GM12878 (cell line): ENCODE results near the gene EFTUD2. TPM values are rescaled to one million over a fixed set of nuclear protein-coding genes. Genes with fewer than 3 reads are reported as not detected.

Experiments used
- ATAC-seq: fragments of 200-7000 bp; cut with Tn5 transposase; 3 replicates; pipeline ENCODE4 v1.9.1; 2020; ENCODE audit warnings: mild to moderate bottlenecking, moderate library complexity
- BruUV-seq: library from RNA; stranded (reverse); fragments of 400-500 nt; replicated peaks from 2 replicates; lab custom pipeline; 2021; lab: Mats Ljungman, UMichigan
- CTCF ChIA-PET: fragments of 300-600 bp; sonication (Branson Sonifier 250); formaldehyde crosslinking; extraction: SDS; loops from one replicate; lab custom pipeline; 2021; ENCODE audit warnings: inconsistent platforms; lab: Yijun Ruan, JAX
- POLR2A ChIA-PET: fragments of 350-600 bp; formaldehyde crosslinking; extraction: SDS; loops from one replicate; lab custom pipeline; 2021; ENCODE audit warnings: inconsistent platforms; lab: Charles Lee
- RAD21 ChIA-PET: fragments of 300-600 bp; sonication (Branson Sonifier 250); formaldehyde crosslinking; loops from one replicate; lab custom pipeline; 2023; ENCODE audit warnings: antibody characterized with exemption; ENCODE audit not compliant: unreplicated experiment; lab: Charles Lee
- SMC1A ChIA-PET: fragments of 300-600 bp; sonication (Branson Sonifier 250); formaldehyde crosslinking; loops from one replicate; lab custom pipeline; 2023; ENCODE audit not compliant: unreplicated experiment, uncharacterized antibody; lab: Charles Lee
- DNase-seq: peaks from one replicate; pipeline ENCODE4 v3.0.0-alpha.2; 2011; ENCODE audit warnings: low read depth, low spot score
- FAIRE-seq: peaks from 3 replicates; lab custom pipeline; 2011; peaks lifted over from hg19 to GRCh38; lab: Jason Lieb, UNC
- H2AFZ ChIP-seq: 2 replicates; pipeline ENCODE4 v1.6.0; 2011; ENCODE audit warnings: low read depth, low read length, control low read depth; ENCODE audit not compliant: control insufficient read depth
- H3K27ac ChIP-seq: 2 replicates; pipeline ENCODE4 v1.5.1; 2011; ENCODE audit warnings: control low read depth; ENCODE audit not compliant: control insufficient read depth, insufficient read depth
- H3K27me3 ChIP-seq, 2 experiments: replicated peaks in 1 of 2; 2 replicates each; pipeline versions ENCODE4 v1.6.0 to v1.6.1; 2011; ENCODE audit warnings: low read length in 1 of 2; ENCODE audit not compliant: control insufficient read depth in 2 of 2, insufficient read depth in 2 of 2
- H3K36me3 ChIP-seq, 2 experiments: 2 replicates each; pipeline ENCODE4 v1.5.1; 2011; ENCODE audit warnings: low read length in 1 of 2; ENCODE audit not compliant: control insufficient read depth in 2 of 2, insufficient read depth in 2 of 2
- H3K4me1 ChIP-seq: 2 replicates; pipeline ENCODE4 v1.6.1; 2011; ENCODE audit warnings: mild to moderate bottlenecking, low read length, moderate library complexity, mixed read lengths; ENCODE audit not compliant: control insufficient read depth, insufficient read depth
- H3K4me2 ChIP-seq: 2 replicates; pipeline ENCODE4 v1.6.0; 2011; ENCODE audit warnings: control low read depth; ENCODE audit not compliant: control insufficient read depth, insufficient read depth
- H3K4me3 ChIP-seq: fragments of 200-600 bp; sonication (generic); 2 replicates; pipeline ENCODE4 v1.5.1; 2016
- H3K79me2 ChIP-seq: 2 replicates; pipeline ENCODE4 v1.6.0; 2011; ENCODE audit warnings: low read length; ENCODE audit not compliant: control insufficient read depth, insufficient read depth
- H3K9ac ChIP-seq: 2 replicates; pipeline ENCODE4 v1.8.0; 2011; ENCODE audit warnings: low read length, control low read depth, mixed read lengths; ENCODE audit not compliant: control insufficient read depth, insufficient read depth
- H3K9me3 ChIP-seq: replicated peaks from 3 replicates; pipeline ENCODE4 v1.5.1; 2011; ENCODE audit warnings: mild to moderate bottlenecking, low read length; ENCODE audit not compliant: control insufficient read depth, insufficient read depth
- H4K20me1 ChIP-seq: 2 replicates; pipeline ENCODE4 v1.6.0; 2011; ENCODE audit not compliant: control insufficient read depth, insufficient read depth
- SUZ12 ChIP-seq: fragments of 200-600 bp; sonication (generic); IDR thresholded peaks from one replicate; pipeline ENCODE4 v1.6.1; 2018; ENCODE audit warnings: antibody characterized with exemption, mild to moderate bottlenecking; ENCODE audit not compliant: unreplicated experiment
- ZNF274 ChIP-seq: IDR thresholded peaks from one replicate; pipeline ENCODE4 v1.8.0; 2011; ENCODE audit not compliant: insufficient read length, insufficient read depth
- ZNF622 ChIP-seq: fragments of 450-650 bp; IDR thresholded peaks from 2 replicates; pipeline ENCODE4 v1.6.1; 2017; ENCODE audit warnings: mild to moderate bottlenecking, inconsistent platforms
- WGBS: methylation state at CpG from one replicate; pipeline ENCODE4 v1.1.6; 2016; ENCODE audit warnings: low lambda C conversion rate; ENCODE audit not compliant: insufficient replicate concordance, insufficient coverage; ENCODE audit errors: missing lambda C conversion rate; 5-methylcytosine and 5-hydroxymethylcytosine counted together
- in situ Hi-C: fragments of 300-500 bp; cut with MboI; formaldehyde crosslinking; loops from 9 replicates; pipeline ENCODE4 v1.14.3; 2018; ENCODE audit warnings: mixed read lengths
- intact Hi-C: fragments of 100-400 bp; cut with micrococcal nuclease; formaldehyde crosslinking; loops from one replicate; pipeline ENCODE4 v1.14.2; 2022; ENCODE audit not compliant: unreplicated experiment
- polyA plus RNA-seq, 11 experiments: library from polyadenylated mRNA; depleted of rRNA in 4 of 11; unstranded in 6 of 11; stranded (reverse) in 5 of 11; fragments of >200 nt; fragmentation: Nextera tagmentation in 4 of 11; fragmentation: Illumina TruSeq in 1 of 11; extraction: Ambion mirVana in 4 of 11; extraction: Trizol in 1 of 11; gene quantifications; 1 replicate in 1 of 11; 2 replicates in 10 of 11; pipeline versions ENCODE4 v1.2.1 to v1.2.3, GENCODE V29; 2011 to 2016; ENCODE audit warnings: inconsistent platforms in 2 of 11, missing spikeins in 2 of 11, low read depth in 1 of 11
- total RNA-seq, 4 experiments: library from RNA; depleted of rRNA in 3 of 4; stranded (reverse); fragments of >200 nt in 3 of 4; fragmentation: Illumina TruSeq in 1 of 4; extraction: Trizol in 1 of 4; gene quantifications; 2 replicates each; pipeline versions ENCODE4 v1.2.1 to v1.2.3, GENCODE V29; 2013 to 2021
- TF ChIP-seq, protein P1 (sequence below): fragments of 450-650 bp; conservative IDR thresholded peaks from 2 replicates; pipeline ENCODE4 v1.6.1; 2017; ENCODE audit warnings: mild to moderate bottlenecking, moderate library complexity

The EFTUD2 gene
- total and polyA plus RNA-seq, 10 of the 15 experiments (the other 5 are each of a cell fraction or from before 2014, with no cell fraction given), result 33.0 to 198 (median 126) TPM

GRCh38 chr17:44927696-44928095, 28.5 kb upstream of the EFTUD2 start:
- DNase-seq, result no peak
- Histone ChIP-seq H3K4me3 (no peak overlapping the region), H3K9me3 (no peaks in the 10 kb centered on the region), H2AFZ (no peak overlapping the region), H4K20me1 (no peaks in the 10 kb centered on the region), H3K27ac (no peak overlapping the region), H3K79me2 (no peaks in the 10 kb centered on the region), H3K36me3 (peaks cover 42 to 45% of the 10 kb centered on the region in 2 experiments), H3K4me1 (no peaks in the 10 kb centered on the region), H3K9ac (no peak overlapping the region), H3K27me3 (no peaks in the 10 kb centered on the region), H3K4me2 (no peak overlapping the region)
- intact Hi-C loops, result no loop called here
- in situ Hi-C loops, result loop anchor here (10.0 kb wide), 2 partner anchors 97 to 177 kb away; no protein-coding TSS in a partner anchor
- no peak for FAIRE-seq
- SMC1A ChIA-PET, result no interaction called here
- ATAC-seq, result no peak
- CTCF ChIA-PET, result no interaction called here
- POLR2A ChIA-PET, result interaction anchor here (0.8 kb wide), 1 partner anchor 11 kb away, joined by 4 read pairs; no protein-coding TSS in a partner anchor
- RAD21 ChIA-PET, result no interaction called here
- WGBS, result 92% methylated on average over 3 of the region's 3 CpGs
- no TSS peak for BruUV-seq
- TF ChIP-seq, protein P1, sequence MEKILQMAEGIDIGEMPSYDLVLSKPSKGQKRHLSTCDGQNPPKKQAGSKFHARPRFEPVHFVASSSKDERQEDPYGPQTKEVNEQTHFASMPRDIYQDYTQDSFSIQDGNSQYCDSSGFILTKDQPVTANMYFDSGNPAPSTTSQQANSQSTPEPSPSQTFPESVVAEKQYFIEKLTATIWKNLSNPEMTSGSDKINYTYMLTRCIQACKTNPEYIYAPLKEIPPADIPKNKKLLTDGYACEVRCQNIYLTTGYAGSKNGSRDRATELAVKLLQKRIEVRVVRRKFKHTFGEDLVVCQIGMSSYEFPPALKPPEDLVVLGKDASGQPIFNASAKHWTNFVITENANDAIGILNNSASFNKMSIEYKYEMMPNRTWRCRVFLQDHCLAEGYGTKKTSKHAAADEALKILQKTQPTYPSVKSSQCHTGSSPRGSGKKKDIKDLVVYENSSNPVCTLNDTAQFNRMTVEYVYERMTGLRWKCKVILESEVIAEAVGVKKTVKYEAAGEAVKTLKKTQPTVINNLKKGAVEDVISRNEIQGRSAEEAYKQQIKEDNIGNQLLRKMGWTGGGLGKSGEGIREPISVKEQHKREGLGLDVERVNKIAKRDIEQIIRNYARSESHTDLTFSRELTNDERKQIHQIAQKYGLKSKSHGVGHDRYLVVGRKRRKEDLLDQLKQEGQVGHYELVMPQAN, result no peak
- TF ChIP-seq ZNF274, result no peak
- TF ChIP-seq ZNF622, result no peak

GRCh38 chr17:44926821-44927525, 27.7 kb upstream of the EFTUD2 start:
- TF ChIP-seq SUZ12, result no peak
- DNase-seq, result no peak
- CTCF ChIA-PET, result no interaction called here
- BruUV-seq, result no TSS peak
- no peaks in the 10 kb centered on the region for H3K4me1 ChIP-seq
- no peaks in the 10 kb centered on the region for H3K9me3 ChIP-seq
- no peak overlapping the region for H3K4me3 ChIP-seq
- SMC1A ChIA-PET, result no interaction called here
- POLR2A ChIA-PET, result interaction anchor here (0.6 kb wide), 1 partner anchor 10 kb away, joined by 4 read pairs; no protein-coding TSS in a partner anchor
- H2AFZ ChIP-seq, result no peak overlapping the region
- 86% methylated on average over 13 of the region's 15 CpGs for WGBS
- no peak for FAIRE-seq
- no peak overlapping the region for H3K4me2 ChIP-seq
- H3K27me3 ChIP-seq, result no peaks in the 10 kb centered on the region
- no peak overlapping the region for H3K27ac ChIP-seq
- peaks cover 39 to 42% of the 10 kb centered on the region in 2 experiments for H3K36me3 ChIP-seq
- no peaks in the 10 kb centered on the region for H4K20me1 ChIP-seq
- RAD21 ChIA-PET, result no interaction called here
- ATAC-seq, result no peak
- H3K9ac ChIP-seq, result no peak overlapping the region
- H3K79me2 ChIP-seq, result no peaks in the 10 kb centered on the region
- intact Hi-C loops, result no loop called here
- in situ Hi-C loops, result loop anchor here (10.0 kb wide), 2 partner anchors 98 to 178 kb away; no protein-coding TSS in a partner anchor
